MM.1S (cell line): ENCODE measurements around the gene HSPA12B.
A peak's percentile ranks its signal among the peaks of the same experiment; 100 is the strongest.

Experiments used
- DNase-seq: peaks from one replicate; pipeline ENCODE4 v3.0.0-alpha.2; 2015
- H2AFZ ChIP-seq: fragments of 300-600 bp; sonication (generic); 2 replicates; pipeline ENCODE4 v1.6.0; 2016; ENCODE audit warnings: antibody characterized with exemption, low read length
- H3F3A ChIP-seq: fragments of 300-600 bp; sonication (generic); 2 replicates; pipeline ENCODE4 v1.6.1; 2016; ENCODE audit warnings: mild to moderate bottlenecking, antibody characterized with exemption, low read length, moderate library complexity, mixed read lengths; ENCODE audit not compliant: insufficient read depth
- H3K27ac ChIP-seq: fragments of 300-600 bp; sonication (generic); 2 replicates; pipeline ENCODE4 v1.5.1; 2016; ENCODE audit warnings: mild to moderate bottlenecking, low read length
- H3K27me3 ChIP-seq: fragments of 300-600 bp; sonication (generic); replicated peaks from 2 replicates; pipeline ENCODE4 v1.6.0; 2016; ENCODE audit warnings: low read length; ENCODE audit not compliant: insufficient read depth
- H3K36me3 ChIP-seq: fragments of 300-600 bp; sonication (generic); replicated peaks from 2 replicates; pipeline ENCODE4 v1.6.1; 2016; ENCODE audit warnings: mild to moderate bottlenecking, low read length, mixed read lengths; ENCODE audit not compliant: insufficient read depth
- H3K4me1 ChIP-seq: fragments of 300-600 bp; sonication (generic); 2 replicates; pipeline ENCODE4 v1.6.1; 2016; ENCODE audit warnings: low read length, mixed read lengths
- H3K4me2 ChIP-seq: fragments of 300-600 bp; sonication (generic); 2 replicates; pipeline ENCODE4 v1.6.0; 2016; ENCODE audit warnings: low read depth, low read length
- H3K4me3 ChIP-seq: fragments of 300-600 bp; sonication (generic); 2 replicates; pipeline ENCODE4 v1.5.1; 2016; ENCODE audit warnings: low read length, mixed read lengths
- H3K79me2 ChIP-seq: fragments of 300-600 bp; sonication (generic); 2 replicates; pipeline ENCODE4 v1.6.1; 2016; ENCODE audit warnings: mixed run types, low read length, mixed read lengths
- H3K9ac ChIP-seq: fragments of 300-600 bp; sonication (generic); 2 replicates; pipeline ENCODE4 v1.6.1; 2016; ENCODE audit warnings: low read length, mixed read lengths
- H3K9me2 ChIP-seq: fragments of 300-600 bp; sonication (generic); replicated peaks from 2 replicates; pipeline ENCODE4 v1.6.1; 2016; ENCODE audit warnings: mild to moderate bottlenecking, low read length, mixed read lengths; ENCODE audit not compliant: insufficient read depth
- H3K9me3 ChIP-seq: fragments of 300-600 bp; sonication (generic); replicated peaks from 2 replicates; pipeline ENCODE4 v1.6.1; 2016; ENCODE audit warnings: mild to moderate bottlenecking, low read length, mixed read lengths; ENCODE audit not compliant: insufficient read depth
- H4K20me1 ChIP-seq: fragments of 300-600 bp; sonication (generic); 2 replicates; pipeline ENCODE4 v1.6.1; 2016; ENCODE audit warnings: mild to moderate bottlenecking, low read length, moderate library complexity, mixed read lengths; ENCODE audit not compliant: insufficient read depth
- EZH2 ChIP-seq: fragments of 300-600 bp; sonication (generic); optimal IDR thresholded peaks from 2 replicates; pipeline ENCODE3; 2017; ENCODE audit warnings: low read depth, mild to moderate bottlenecking, antibody characterized with exemption, low read length, mixed read lengths
- EZH2phosphoT487 ChIP-seq: fragments of 300-600 bp; sonication (generic); IDR thresholded peaks from 2 replicates; pipeline ENCODE4 v1.6.1; 2018; ENCODE audit warnings: antibody characterized with exemption, low read length
- TF ChIP-seq, protein P1 (sequence below): fragments of 300-600 bp; sonication (generic); IDR thresholded peaks from 2 replicates; pipeline ENCODE4 v1.5.1; 2016; ENCODE audit warnings: antibody characterized with exemption, low read length, mixed read lengths

The HSPA12B gene

DNA sequence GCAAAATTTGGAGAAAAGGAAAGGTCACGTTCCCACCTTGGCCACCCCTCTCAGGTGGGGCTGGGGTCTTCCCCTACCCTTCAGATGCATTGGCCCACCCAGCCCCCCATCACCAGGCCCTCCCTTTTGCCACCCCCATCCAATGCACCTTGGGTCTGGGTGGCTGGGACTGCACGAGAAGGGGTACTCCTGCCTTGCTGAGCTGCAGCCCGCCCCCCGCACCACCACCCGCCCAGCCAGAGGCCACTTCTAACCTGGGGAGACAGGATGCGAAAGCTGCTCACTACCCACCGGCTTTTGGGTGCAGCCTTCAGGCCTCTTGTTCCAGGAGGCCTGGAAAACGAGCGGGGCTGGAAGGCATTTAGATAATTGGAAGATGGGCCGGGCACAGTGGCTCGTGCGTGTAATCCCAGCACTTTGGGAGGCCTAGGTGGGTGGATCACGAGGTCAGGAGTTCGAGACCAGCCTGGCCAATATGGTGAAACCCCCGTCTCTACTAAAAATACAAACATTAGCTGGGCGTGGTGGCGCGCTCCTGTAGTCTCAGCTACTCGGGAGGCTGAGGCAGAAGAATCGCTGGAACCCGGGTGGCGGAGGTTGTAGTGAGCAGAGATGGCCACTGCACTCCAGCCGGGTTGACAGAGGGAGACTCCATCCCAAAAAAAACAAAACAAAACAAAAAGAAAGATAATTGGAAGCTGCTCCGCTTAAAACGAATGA, 62.4 kb downstream of the HSPA12B start:
- no peaks in the 10 kb centered on the region for H3K36me3 ChIP-seq
- H4K20me1 ChIP-seq: no peaks in the 10 kb centered on the region
- peak overlapping the region; percentile 84; the same call in 1 of the 2 replicates for H3K9ac ChIP-seq
- no peaks in the 10 kb centered on the region for H3K27me3 ChIP-seq
- no peaks in the 10 kb centered on the region for H3K9me3 ChIP-seq
- H3K4me3 ChIP-seq: peak overlapping the region; percentile 68
- peaks cover 26% of the 10 kb centered on the region for H3K4me1 ChIP-seq
- DNase-seq: no peak
- peaks cover 31% of the 10 kb centered on the region for H3K79me2 ChIP-seq
- peak overlapping the region; percentile 90; the same call in 1 of the 2 replicates for H2AFZ ChIP-seq
- no peak for TF ChIP-seq EZH2phosphoT487
- TF ChIP-seq, protein P1, sequence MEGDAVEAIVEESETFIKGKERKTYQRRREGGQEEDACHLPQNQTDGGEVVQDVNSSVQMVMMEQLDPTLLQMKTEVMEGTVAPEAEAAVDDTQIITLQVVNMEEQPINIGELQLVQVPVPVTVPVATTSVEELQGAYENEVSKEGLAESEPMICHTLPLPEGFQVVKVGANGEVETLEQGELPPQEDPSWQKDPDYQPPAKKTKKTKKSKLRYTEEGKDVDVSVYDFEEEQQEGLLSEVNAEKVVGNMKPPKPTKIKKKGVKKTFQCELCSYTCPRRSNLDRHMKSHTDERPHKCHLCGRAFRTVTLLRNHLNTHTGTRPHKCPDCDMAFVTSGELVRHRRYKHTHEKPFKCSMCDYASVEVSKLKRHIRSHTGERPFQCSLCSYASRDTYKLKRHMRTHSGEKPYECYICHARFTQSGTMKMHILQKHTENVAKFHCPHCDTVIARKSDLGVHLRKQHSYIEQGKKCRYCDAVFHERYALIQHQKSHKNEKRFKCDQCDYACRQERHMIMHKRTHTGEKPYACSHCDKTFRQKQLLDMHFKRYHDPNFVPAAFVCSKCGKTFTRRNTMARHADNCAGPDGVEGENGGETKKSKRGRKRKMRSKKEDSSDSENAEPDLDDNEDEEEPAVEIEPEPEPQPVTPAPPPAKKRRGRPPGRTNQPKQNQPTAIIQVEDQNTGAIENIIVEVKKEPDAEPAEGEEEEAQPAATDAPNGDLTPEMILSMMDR: no peak
- no peak for TF ChIP-seq EZH2
- peaks cover 21% of the 10 kb centered on the region for H3F3A ChIP-seq
- H3K9me2 ChIP-seq: no peaks in the 10 kb centered on the region
- peak overlapping the region; percentile 74; the same call in 1 of the 2 replicates for H3K27ac ChIP-seq
- peak overlapping the region; percentile 66 for H3K4me2 ChIP-seq

DNA sequence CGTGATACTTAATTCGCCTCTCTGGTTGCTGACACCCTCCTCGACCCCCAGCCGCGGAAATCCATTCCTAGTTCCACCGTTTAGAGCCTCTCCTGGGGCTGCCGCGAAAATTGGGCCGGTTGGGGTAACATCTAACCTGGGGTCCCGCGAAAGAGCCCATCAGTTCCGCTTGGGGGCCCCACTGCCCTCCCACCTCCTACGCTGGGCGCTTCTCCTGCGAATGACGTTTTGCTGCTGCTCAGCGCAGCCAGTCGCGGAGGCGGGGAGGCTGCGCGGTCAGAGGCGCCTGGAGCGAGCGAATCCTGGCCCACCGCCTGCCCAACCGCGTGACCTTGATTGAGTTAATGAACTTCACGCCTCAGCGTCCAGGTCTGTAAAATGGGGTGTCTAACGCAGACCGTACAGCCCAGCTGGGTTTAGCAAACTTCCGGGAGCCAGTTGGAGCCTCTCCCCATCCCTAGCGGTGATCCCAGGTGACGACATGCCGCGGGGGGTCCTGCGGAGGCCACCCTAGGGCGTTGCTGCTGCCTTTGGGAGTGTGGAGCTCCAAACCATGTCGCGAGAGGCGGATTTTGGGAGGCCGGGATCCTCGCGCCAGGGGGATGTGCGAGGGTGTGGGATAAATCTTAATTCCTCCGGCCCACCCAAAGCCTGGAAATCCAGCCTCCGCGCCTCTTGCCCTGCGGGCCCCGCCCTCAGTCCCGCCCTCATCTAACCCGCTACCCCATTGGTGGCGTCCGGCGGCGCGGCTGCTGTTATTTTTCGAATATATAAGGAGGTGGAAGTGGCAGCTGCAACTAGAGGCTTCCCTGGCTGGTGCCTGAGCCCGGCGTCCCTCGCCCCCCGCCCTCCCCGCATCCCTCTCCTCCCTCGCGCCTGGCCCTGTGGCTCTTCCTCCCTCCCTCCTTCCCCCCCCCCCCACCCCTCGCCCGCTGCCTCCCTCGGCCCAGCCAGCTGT, 63.3 kb downstream of the HSPA12B start, which contains the start of gene CDC25B:
Gene CDC25B (plus strand): TSS at position 800 of the 958 bp plus-strand sequence. CDS start 222 bp downstream, outside the sequence.
- peaks cover 40% of the 10 kb centered on the region for H3K79me2 ChIP-seq
- peak within 1 kb of the TSS; percentile 88 for H3K4me2 ChIP-seq
- H2AFZ ChIP-seq: peak within 1 kb of the TSS; percentile 90
- DNase-seq: peak; percentile 93
- no peaks in the 10 kb centered on the region for H3K9me2 ChIP-seq
- no peaks in the 10 kb centered on the region for H3K27me3 ChIP-seq
- H3K9me3 ChIP-seq: no peaks in the 10 kb centered on the region
- TF ChIP-seq EZH2: no peak
- no peak for TF ChIP-seq EZH2phosphoT487
- TF ChIP-seq, protein P1: peak; percentile 45
- peak within 1 kb of the TSS; percentile 94 for H3K27ac ChIP-seq
- no peaks in the 10 kb centered on the region; the same call in 1 of the 2 replicates for H3K36me3 ChIP-seq
- peaks cover 21% of the 10 kb centered on the region for H3F3A ChIP-seq
- peak within 1 kb of the TSS; percentile 84 for H3K9ac ChIP-seq
- H3K4me1 ChIP-seq: peaks cover 32% of the 10 kb centered on the region
- peak within 1 kb of the TSS; percentile 90 for H3K4me3 ChIP-seq
- no peaks in the 10 kb centered on the region for H4K20me1 ChIP-seq

DNA sequence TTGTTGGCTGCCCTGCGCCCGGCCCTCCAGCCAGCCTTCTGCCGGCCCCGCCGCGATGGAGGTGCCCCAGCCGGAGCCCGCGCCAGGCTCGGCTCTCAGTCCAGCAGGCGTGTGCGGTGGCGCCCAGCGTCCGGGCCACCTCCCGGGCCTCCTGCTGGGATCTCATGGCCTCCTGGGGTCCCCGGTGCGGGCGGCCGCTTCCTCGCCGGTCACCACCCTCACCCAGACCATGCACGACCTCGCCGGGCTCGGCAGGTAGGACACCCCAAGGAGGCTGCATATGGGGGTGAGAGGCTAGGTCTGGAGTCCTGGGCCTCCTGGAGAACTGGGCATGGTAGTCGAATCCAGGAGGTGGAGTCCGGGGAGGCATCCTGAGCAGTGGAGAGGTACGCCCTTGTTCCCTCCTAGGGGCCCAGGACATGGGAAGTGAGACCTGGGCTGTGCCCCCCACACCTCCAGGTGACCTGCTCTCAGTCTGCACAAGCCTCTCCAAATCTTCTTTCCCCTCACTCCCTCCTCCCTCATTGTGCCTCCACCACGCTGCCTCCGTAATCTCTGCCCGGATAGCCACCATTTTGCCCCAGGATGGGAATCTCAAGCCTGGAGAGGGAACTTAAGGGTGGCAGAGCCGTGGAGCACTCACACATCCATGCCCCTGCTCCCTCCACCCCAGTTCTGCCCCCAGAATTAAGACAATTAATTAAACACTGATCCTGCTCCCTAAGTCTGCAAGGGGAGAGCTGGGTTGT, 64.2 kb downstream of the HSPA12B start:
- H3F3A ChIP-seq: peaks cover 21% of the 10 kb centered on the region
- peaks cover 32% of the 10 kb centered on the region for H3K4me1 ChIP-seq
- TF ChIP-seq EZH2phosphoT487 (no peak), EZH2 (no peak)
- TF ChIP-seq, protein P1: no peak
- H3K4me2 ChIP-seq: peak overlapping the region; percentile 88
- no peaks in the 10 kb centered on the region; the same call in 1 of the 2 replicates for H3K36me3 ChIP-seq
- H2AFZ ChIP-seq: no peak overlapping the region
- peak overlapping the region; percentile 75 for H3K9ac ChIP-seq
- no peaks in the 10 kb centered on the region for H3K9me2 ChIP-seq
- H3K27me3 ChIP-seq: no peaks in the 10 kb centered on the region
- no peaks in the 10 kb centered on the region for H4K20me1 ChIP-seq
- DNase-seq: peak; percentile 20
- peaks cover 49% of the 10 kb centered on the region for H3K79me2 ChIP-seq
- peak overlapping the region; percentile 90 for H3K4me3 ChIP-seq
- peak overlapping the region; percentile 94; the same call in 1 of the 2 replicates for H3K27ac ChIP-seq
- no peaks in the 10 kb centered on the region for H3K9me3 ChIP-seq
